Stomach (tissue), 4 donors: ENCODE measurements around the gene TENM4.

Source experiments
- CTCF ChIP-seq, 7 experiments: fragments of 450-650 bp in 4 of 7; fragments of 200-600 bp in 3 of 7; sonication (generic) in 3 of 7; IDR thresholded peaks; one replicate each; pipeline ENCODE4 v1.5.1; 2016 to 2019; ENCODE audit warnings: antibody characterized with exemption in 7 of 7, control low read depth in 2 of 7, mild to moderate bottlenecking in 1 of 7
- POLR2A ChIP-seq, 4 donors: fragments of 450-650 bp; IDR thresholded peaks; one replicate each; pipeline ENCODE4 v1.6.1; 2016; ENCODE audit warnings: antibody characterized with exemption in 4 of 4, control low read depth in 2 of 4, mild to moderate bottlenecking in 1 of 4, moderate library complexity in 1 of 4
- POLR2AphosphoS5 ChIP-seq, 3 donors: sonication (generic); formaldehyde crosslinking; IDR thresholded peaks; one replicate each; pipeline ENCODE4 v1.6.1; 2016; ENCODE audit warnings: antibody characterized with exemption in 3 of 3

GRCh38 chr11:79243422-79244210 lies 197.2 kb downstream of the TENM4 start:
- TF ChIP-seq CTCF (IDR thresholded peaks at IDR 0.05) = no peak
- no peak for TF ChIP-seq POLR2A (IDR thresholded peaks at IDR 0.05)
- no peak for TF ChIP-seq POLR2AphosphoS5 (IDR thresholded peaks at IDR 0.05)
